ENCODE measurements around the gene RPS2. TPM values are rescaled to one million over a fixed set of nuclear protein-coding genes. Genes with fewer than 3 reads are reported as not detected.
"Not testable (repeated sequence)": the region's sequence is repeated elsewhere in the genome, so short reads cannot be mapped to it uniquely, and the experiment has no call there.

RPS2 gene
- total and polyA plus RNA-seq, 2 donors from 2014 or later, result 1,550 to 2,018 TPM

DNA sequence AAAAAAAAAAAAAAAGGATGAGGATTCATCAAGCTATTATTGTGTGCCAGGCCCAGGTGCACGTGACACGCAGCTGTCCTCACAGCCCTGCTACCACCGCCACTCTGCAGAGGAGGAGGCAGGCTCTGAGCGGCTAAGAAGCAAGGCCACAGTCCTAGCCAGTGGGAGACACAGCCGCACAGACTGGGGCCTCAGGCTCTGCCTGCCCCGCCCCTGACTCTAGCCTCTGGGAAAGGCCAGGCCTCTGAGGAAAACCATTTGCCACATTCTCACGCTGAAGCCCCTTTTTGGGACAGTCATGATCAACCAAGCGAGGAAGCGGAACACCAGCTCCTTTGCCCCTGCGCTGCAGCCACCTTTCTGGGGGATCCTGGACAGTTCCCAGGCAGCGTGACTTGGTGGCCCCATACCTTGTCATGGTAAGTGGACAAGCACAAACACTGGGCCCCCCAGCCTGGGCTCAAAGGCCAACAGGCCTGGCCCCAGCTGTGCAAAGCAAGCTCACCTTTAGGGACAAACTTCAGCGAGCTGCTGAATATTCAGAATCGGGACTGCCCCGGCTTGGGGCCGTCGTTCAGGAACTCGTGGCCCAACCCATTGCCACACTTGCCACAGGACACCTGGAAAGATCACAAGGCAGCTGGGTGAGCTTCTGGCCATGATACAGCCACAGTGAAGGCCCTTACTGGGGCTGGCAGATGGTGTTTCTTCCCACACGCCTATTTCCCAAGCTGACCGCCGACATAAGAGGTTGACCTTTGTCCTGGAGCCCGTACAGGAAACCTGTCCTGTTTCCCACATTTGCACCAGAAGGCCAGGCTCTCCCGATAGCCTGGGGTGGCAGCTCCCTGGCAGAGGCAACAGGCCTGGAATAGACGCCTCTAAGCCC, 24.1 kb downstream of the RPS2 start:
- intact Hi-C loops (cut with DNase I), result no loop called here
- Histone ChIP-seq H3K27ac (ENCODE audit: low read depth in 2 of 2, low read length in 2 of 2) (peak overlapping the region in 1 of 2 donors; percentile 57), H3K4me3 (ENCODE audit: low read length in 3 of 3) (peak overlapping the region in 2 of 3 donors; percentile 6 to 86), H3K9ac (ENCODE audit: low read length in 3 of 3) (no peak overlapping the region), H3K4me1 (ENCODE audit: control insufficient read depth in 2 of 3, insufficient read depth in 2 of 3, low read depth in 1 of 3, low read length in 3 of 3) (peaks cover 0 to 10% (median 0%) of the 10 kb centered on the region in 3 donors), H3K27me3 (ENCODE audit: control insufficient read depth, insufficient read depth, low read length) (no peaks in the 10 kb centered on the region), H3K36me3 (ENCODE audit: control insufficient read depth in 2 of 3, insufficient read depth in 3 of 3, low read length in 3 of 3) (peaks cover 0 to 9% (median 6%) of the 10 kb centered on the region in 3 donors), H3K9me3 (ENCODE audit: control insufficient read depth in 2 of 3, insufficient read depth in 1 of 3, low read length in 3 of 3) (no peaks in the 10 kb centered on the region)
- TF ChIP-seq, protein P1, sequence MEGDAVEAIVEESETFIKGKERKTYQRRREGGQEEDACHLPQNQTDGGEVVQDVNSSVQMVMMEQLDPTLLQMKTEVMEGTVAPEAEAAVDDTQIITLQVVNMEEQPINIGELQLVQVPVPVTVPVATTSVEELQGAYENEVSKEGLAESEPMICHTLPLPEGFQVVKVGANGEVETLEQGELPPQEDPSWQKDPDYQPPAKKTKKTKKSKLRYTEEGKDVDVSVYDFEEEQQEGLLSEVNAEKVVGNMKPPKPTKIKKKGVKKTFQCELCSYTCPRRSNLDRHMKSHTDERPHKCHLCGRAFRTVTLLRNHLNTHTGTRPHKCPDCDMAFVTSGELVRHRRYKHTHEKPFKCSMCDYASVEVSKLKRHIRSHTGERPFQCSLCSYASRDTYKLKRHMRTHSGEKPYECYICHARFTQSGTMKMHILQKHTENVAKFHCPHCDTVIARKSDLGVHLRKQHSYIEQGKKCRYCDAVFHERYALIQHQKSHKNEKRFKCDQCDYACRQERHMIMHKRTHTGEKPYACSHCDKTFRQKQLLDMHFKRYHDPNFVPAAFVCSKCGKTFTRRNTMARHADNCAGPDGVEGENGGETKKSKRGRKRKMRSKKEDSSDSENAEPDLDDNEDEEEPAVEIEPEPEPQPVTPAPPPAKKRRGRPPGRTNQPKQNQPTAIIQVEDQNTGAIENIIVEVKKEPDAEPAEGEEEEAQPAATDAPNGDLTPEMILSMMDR (IDR thresholded peaks at IDR 0.05; ENCODE audit: borderline replicate concordance, extremely low read depth, insufficient read depth), result no peak
- FAIRE-seq (no peak), DNase-seq (peak in 4 of 5 donors; percentile 61 to 79 (median 76))

- H3K4me3 ChIP-seq (ENCODE audit: low read length in 3 of 3); H3K36me3 ChIP-seq (ENCODE audit: control insufficient read depth in 2 of 3, insufficient read depth in 3 of 3, low read length in 3 of 3); FAIRE-seq; H3K27ac ChIP-seq (ENCODE audit: low read depth in 2 of 2, low read length in 2 of 2); DNase-seq; H3K9me3 ChIP-seq (ENCODE audit: control insufficient read depth in 2 of 3, insufficient read depth in 1 of 3, low read length in 3 of 3); intact Hi-C loops (cut with DNase I); H3K27me3 ChIP-seq (ENCODE audit: control insufficient read depth, insufficient read depth, low read length); H3K9ac ChIP-seq (ENCODE audit: low read length in 3 of 3): not testable (repeated sequence)
- H3K4me1 ChIP-seq (ENCODE audit: control insufficient read depth in 2 of 3, insufficient read depth in 2 of 3, low read depth in 1 of 3, low read length in 3 of 3), result peaks cover 0 to 10% (median 0%) of the 10 kb centered on the region in 3 donors
Observed at GRCh38 chr16:1939833-1940232, 24.8 kb downstream of the RPS2 start.

DNA sequence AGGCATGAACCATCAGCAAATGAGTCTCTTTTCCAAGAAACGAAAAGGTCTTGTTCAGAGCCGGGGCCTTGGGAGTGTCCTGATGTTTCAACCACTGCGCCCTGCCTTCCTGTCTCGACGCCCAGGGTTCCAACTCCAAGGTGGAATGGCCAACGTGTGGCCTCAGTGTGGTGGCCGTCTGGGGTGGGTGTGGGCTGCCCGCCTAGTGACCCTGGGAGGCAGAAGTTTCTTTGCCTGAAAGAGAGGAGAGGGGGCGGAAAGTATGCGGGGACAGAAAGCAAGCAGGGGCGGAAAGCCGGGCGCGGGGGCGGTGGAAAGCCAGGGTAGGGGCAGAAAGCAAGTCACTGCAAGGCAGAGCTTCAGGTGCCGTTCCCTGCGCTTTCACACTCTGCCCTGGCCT, 25.7 kb downstream of the RPS2 start:
- DNase-seq, result no peak
- intact Hi-C loops (cut with DNase I), result no loop called here
- no peak overlapping the region for H3K9ac ChIP-seq (ENCODE audit: low read length in 3 of 3)
- TF ChIP-seq, protein P1 (IDR thresholded peaks at IDR 0.05; ENCODE audit: borderline replicate concordance, extremely low read depth, insufficient read depth), result no peak
- H3K36me3 ChIP-seq (ENCODE audit: control insufficient read depth in 2 of 3, insufficient read depth in 3 of 3, low read length in 3 of 3), result peaks cover 0 to 9% (median 6%) of the 10 kb centered on the region in 3 donors
- no peak overlapping the region for H3K4me3 ChIP-seq (ENCODE audit: low read length in 3 of 3)
- peaks cover 0 to 10% (median 0%) of the 10 kb centered on the region in 3 donors for H3K4me1 ChIP-seq (ENCODE audit: control insufficient read depth in 2 of 3, insufficient read depth in 2 of 3, low read depth in 1 of 3, low read length in 3 of 3)
- H3K9me3 ChIP-seq (ENCODE audit: control insufficient read depth in 2 of 3, insufficient read depth in 1 of 3, low read length in 3 of 3), result no peaks in the 10 kb centered on the region
- no peak for FAIRE-seq
- H3K27me3 ChIP-seq (ENCODE audit: control insufficient read depth, insufficient read depth, low read length), result no peaks in the 10 kb centered on the region
- no peak overlapping the region for H3K27ac ChIP-seq (ENCODE audit: low read depth in 2 of 2, low read length in 2 of 2)

DNA sequence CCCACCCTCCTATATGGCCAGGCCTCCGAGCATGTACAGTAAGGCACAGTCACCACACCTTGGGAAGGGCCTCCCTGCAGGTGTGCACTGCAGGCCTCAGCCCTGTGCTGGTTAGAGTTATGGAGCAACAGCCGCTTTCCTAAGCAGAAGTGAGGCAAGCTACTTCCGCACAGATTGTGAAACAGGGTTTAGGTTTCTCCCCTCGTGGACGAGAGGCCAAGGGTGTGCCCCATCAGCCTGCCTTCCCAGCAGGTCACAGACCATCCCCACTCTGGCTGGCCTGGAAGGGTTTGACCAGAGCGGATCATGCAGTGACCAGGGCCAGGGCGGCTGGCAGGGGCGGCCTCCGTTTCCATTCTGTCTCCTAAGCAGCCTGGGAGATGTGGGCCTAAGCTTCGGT, 26.3 kb downstream of the RPS2 start:
- FAIRE-seq (no peak), DNase-seq (no peak)
- TF ChIP-seq, protein P1 (IDR thresholded peaks at IDR 0.05; ENCODE audit: borderline replicate concordance, extremely low read depth, insufficient read depth), result no peak
- no peak overlapping the region for H3K9ac ChIP-seq (ENCODE audit: low read length in 3 of 3)
- intact Hi-C loops (cut with DNase I), result no loop called here
- H3K4me1 ChIP-seq (ENCODE audit: control insufficient read depth in 2 of 3, insufficient read depth in 2 of 3, low read depth in 1 of 3, low read length in 3 of 3), result peaks cover 0 to 10% (median 0%) of the 10 kb centered on the region in 3 donors
- no peak overlapping the region for H3K27ac ChIP-seq (ENCODE audit: low read depth in 2 of 2, low read length in 2 of 2)
- H3K36me3 ChIP-seq (ENCODE audit: control insufficient read depth in 2 of 3, insufficient read depth in 3 of 3, low read length in 3 of 3), result peaks cover 0 to 9% (median 6%) of the 10 kb centered on the region in 3 donors
- H3K4me3 ChIP-seq (ENCODE audit: low read length in 3 of 3), result no peak overlapping the region
- H3K27me3 ChIP-seq (ENCODE audit: control insufficient read depth, insufficient read depth, low read length), result no peaks in the 10 kb centered on the region
- H3K9me3 ChIP-seq (ENCODE audit: control insufficient read depth in 2 of 3, insufficient read depth in 1 of 3, low read length in 3 of 3), result no peaks in the 10 kb centered on the region

Measured in kidney (tissue), 14 donors.